22Rv1 (cell line): ENCODE results near the gene APOC3.

Experiments used
- CTCF ChIP-seq: fragments of 450-650 bp; IDR thresholded peaks from 2 replicates; pipeline ENCODE4 v1.5.1; 2017; ENCODE audit warnings: mild to moderate bottlenecking
- ZFX ChIP-seq: fragments of 450-650 bp; IDR thresholded peaks from 2 replicates; pipeline ENCODE4 v1.6.1; 2017; ENCODE audit warnings: antibody characterized with exemption, borderline replicate concordance

DNA sequence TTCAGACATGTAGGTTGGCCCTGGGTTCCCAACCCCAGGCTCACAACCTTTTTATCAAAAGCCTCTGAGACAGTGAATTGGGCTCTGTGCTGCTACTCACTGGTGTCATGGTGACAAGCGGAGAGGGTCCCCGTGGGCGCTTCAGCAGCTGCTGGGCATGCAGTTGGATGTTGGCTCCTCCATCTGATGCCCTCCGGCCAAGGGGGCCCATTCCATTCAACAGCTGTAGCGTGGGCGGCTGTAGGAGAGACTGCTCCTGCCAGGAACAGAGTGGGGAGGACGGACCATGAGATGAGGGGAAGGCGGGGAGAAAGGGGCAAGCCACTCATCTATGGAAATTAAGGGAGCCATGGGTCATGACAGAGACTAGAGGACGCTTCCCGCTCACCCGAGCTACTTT, 43.7 kb downstream of the APOC3 start:
- TF ChIP-seq CTCF: no peak
- no peak for TF ChIP-seq ZFX
